Subcutaneous abdominal adipose tissue (tissue), 5 donors: ENCODE measurements around the gene USP17L21.
"Not testable (repeated sequence)": the region's sequence is repeated elsewhere in the genome, so short reads cannot be mapped to it uniquely, and the experiment has no call there.

Experiments used
- H3K27ac ChIP-seq: one replicate; pipeline ENCODE4 v1.7.0; 2013; ENCODE audit warnings: low read depth, mild to moderate bottlenecking, inconsistent platforms, low read length, moderate library complexity
- H3K27me3 ChIP-seq, 5 donors: one replicate each; pipeline ENCODE4 v1.7.0; 2013; ENCODE audit warnings: low read length in 5 of 5, inconsistent platforms in 1 of 5; ENCODE audit not compliant: control insufficient read depth in 5 of 5, insufficient read depth in 4 of 5
- H3K36me3 ChIP-seq, 5 donors: one replicate each; pipeline ENCODE4 v1.7.0; 2013; ENCODE audit warnings: low read length in 5 of 5; ENCODE audit not compliant: control insufficient read depth in 5 of 5, insufficient read depth in 5 of 5
- H3K4me1 ChIP-seq, 5 donors: one replicate each; pipeline ENCODE4 v1.7.0; 2013; ENCODE audit warnings: low read length in 5 of 5, mild to moderate bottlenecking in 3 of 5, moderate library complexity in 1 of 5; ENCODE audit not compliant: control insufficient read depth in 5 of 5, insufficient read depth in 5 of 5
- H3K4me3 ChIP-seq, 5 donors: one replicate each; pipeline ENCODE4 v1.7.0; 2013; ENCODE audit warnings: low read length in 5 of 5, low read depth in 1 of 5
- H3K9ac ChIP-seq, 5 donors: one replicate each; pipeline ENCODE4 v1.7.0; 2013; ENCODE audit warnings: low read length in 5 of 5, mild to moderate bottlenecking in 4 of 5, moderate library complexity in 3 of 5
- H3K9me3 ChIP-seq, 5 donors: one replicate each; pipeline ENCODE4 v1.7.0; 2013; ENCODE audit warnings: low read length in 5 of 5; ENCODE audit not compliant: control insufficient read depth in 5 of 5
- donor health status: healthy.
- donor health status: healthy.
- donor health status: healthy.
- donor health status: healthy.
- donor health status: healthy.

USP17L21 gene

GRCh38 chr4:9262572-9262971 lies at the start of gene USP17L21:
USP17L21 (plus strand) TSS chr4:9262872; CDS start chr4:9262872, 0 bp downstream.
- H3K9me3 ChIP-seq, H3K4me3 ChIP-seq, H3K27ac ChIP-seq, H3K27me3 ChIP-seq, H3K9ac ChIP-seq, H3K36me3 ChIP-seq, H3K4me1 ChIP-seq: not testable (repeated sequence)

GRCh38 chr4:9214701-9215100 lies 48.0 kb upstream of the USP17L21 start:
- H3K27me3 ChIP-seq, H3K27ac ChIP-seq: not testable (repeated sequence)

GRCh38 chr4:9215105-9215504 lies 47.6 kb upstream of the USP17L21 start, which contains the start of gene USP17L11:
USP17L11 (plus strand) TSS chr4:9215405; CDS start chr4:9215405, 0 bp downstream.
- H3K27ac ChIP-seq, H3K27me3 ChIP-seq, H3K9me3 ChIP-seq, H3K36me3 ChIP-seq, H3K4me3 ChIP-seq, H3K4me1 ChIP-seq, H3K9ac ChIP-seq: not testable (repeated sequence)

More at GRCh38 chr4:9214701-9215100, 48.0 kb upstream of the USP17L21 start:
- not testable (repeated sequence) for H3K9ac ChIP-seq, H3K9me3 ChIP-seq, H3K36me3 ChIP-seq, H3K4me3 ChIP-seq, H3K4me1 ChIP-seq

- not testable (repeated sequence) for H3K27ac ChIP-seq, H3K4me3 ChIP-seq, H3K27me3 ChIP-seq, H3K36me3 ChIP-seq, H3K9ac ChIP-seq, H3K4me1 ChIP-seq, H3K9me3 ChIP-seq
Observed at GRCh38 chr4:9219852-9220251, 42.8 kb upstream of the USP17L21 start, which contains the start of gene USP17L12. USP17L12 (plus strand) TSS chr4:9220152; CDS start chr4:9220152, 0 bp downstream.

GRCh38 chr4:9224596-9224995 lies 38.1 kb upstream of the USP17L21 start, which contains the start of gene USP17L13:
USP17L13 (plus strand) TSS chr4:9224896; CDS start chr4:9224896, 0 bp downstream.
- H3K4me3 ChIP-seq, H3K36me3 ChIP-seq, H3K9me3 ChIP-seq, H3K27me3 ChIP-seq, H3K9ac ChIP-seq, H3K4me1 ChIP-seq, H3K27ac ChIP-seq: not testable (repeated sequence)

- not testable (repeated sequence) for H3K4me1 ChIP-seq, H3K4me3 ChIP-seq, H3K27me3 ChIP-seq
Observed at GRCh38 chr4:9230249-9230648, 32.4 kb upstream of the USP17L21 start.

GRCh38 chr4:9234085-9234484 lies 28.6 kb upstream of the USP17L21 start, which contains the start of gene USP17L15:
USP17L15 (plus strand) TSS chr4:9234385; CDS start chr4:9234385, 0 bp downstream.
- not testable (repeated sequence) for H3K27me3 ChIP-seq, H3K4me1 ChIP-seq, H3K36me3 ChIP-seq, H3K27ac ChIP-seq, H3K9ac ChIP-seq, H3K4me3 ChIP-seq, H3K9me3 ChIP-seq

More at GRCh38 chr4:9230249-9230648, 32.4 kb upstream of the USP17L21 start:
- not testable (repeated sequence) for H3K9me3 ChIP-seq, H3K27ac ChIP-seq, H3K36me3 ChIP-seq, H3K9ac ChIP-seq

- H3K27ac ChIP-seq, H3K4me1 ChIP-seq, H3K36me3 ChIP-seq, H3K27me3 ChIP-seq, H3K4me3 ChIP-seq, H3K9ac ChIP-seq, H3K9me3 ChIP-seq: not testable (repeated sequence)
Observed at GRCh38 chr4:9238461-9238860, 24.2 kb upstream of the USP17L21 start.

- not testable (repeated sequence) for H3K27ac ChIP-seq, H3K4me3 ChIP-seq, H3K9ac ChIP-seq, H3K4me1 ChIP-seq, H3K27me3 ChIP-seq, H3K36me3 ChIP-seq, H3K9me3 ChIP-seq
Observed at GRCh38 chr4:9243579-9243978, 19.1 kb upstream of the USP17L21 start, which contains the start of gene USP17L17. USP17L17 (plus strand) TSS chr4:9243879; CDS start chr4:9243879, 0 bp downstream.

- H3K9ac ChIP-seq, H3K4me1 ChIP-seq, H3K27me3 ChIP-seq, H3K36me3 ChIP-seq, H3K27ac ChIP-seq, H3K4me3 ChIP-seq, H3K9me3 ChIP-seq: not testable (repeated sequence)
Observed at GRCh38 chr4:9247953-9248680, 14.6 kb upstream of the USP17L21 start, which contains the start of gene USP17L18. USP17L18 (plus strand) TSS chr4:9248630; CDS start chr4:9248630, 0 bp downstream.
